ENCODE results near the gene FNDC3B. TPM values are rescaled to one million over a fixed set of nuclear protein-coding genes. Genes with fewer than 3 reads are reported as not detected.
A peak's percentile ranks its signal among the peaks of the same experiment; 100 is the strongest.

The FNDC3B gene
- total RNA-seq, 4 donors from 2014 or later = 49.7 to 188 (median 165) TPM

GRCh38 chr3:172218350-172219323 lies 179.3 kb downstream of the FNDC3B start:
- no peak for DNase-seq
- H3K27ac ChIP-seq = peak overlapping the region; percentile 13 to 15
- H3K4me3 ChIP-seq = no peak overlapping the region
- TF ChIP-seq CTCF (IDR thresholded peaks at IDR 0.05) = no peak
- no peak for TF ChIP-seq POLR2A (IDR thresholded peaks at IDR 0.05)
- H3K27me3 ChIP-seq = no peaks in the 10 kb centered on the region
- no peaks in the 10 kb centered on the region for H3K9me3 ChIP-seq
- peaks cover 0 to 7% of the 10 kb centered on the region in 2 donors for H3K4me1 ChIP-seq
- intact Hi-C loops (cut with DNase I; ENCODE audit: low total_unique reads) = loop anchor here (10.0 kb wide), 1 partner anchor 66 kb away; no protein-coding TSS in a partner anchor
- H3K36me3 ChIP-seq = no peaks in the 10 kb centered on the region

- H3K27ac ChIP-seq = no peak overlapping the region
- no peaks in the 10 kb centered on the region for H3K36me3 ChIP-seq
- H3K27me3 ChIP-seq = no peaks in the 10 kb centered on the region
- intact Hi-C loops (cut with DNase I; ENCODE audit: low total_unique reads) = loop anchor here (10.0 kb wide), 1 partner anchor 65 kb away; no protein-coding TSS in a partner anchor
- TF ChIP-seq POLR2A (IDR thresholded peaks at IDR 0.05) = no peak
- TF ChIP-seq CTCF (IDR thresholded peaks at IDR 0.05) = no peak
- H3K9me3 ChIP-seq = no peaks in the 10 kb centered on the region
- H3K4me3 ChIP-seq = no peak overlapping the region
- H3K4me1 ChIP-seq = no peaks in the 10 kb centered on the region
- no peak for DNase-seq
These were observed 180.4 kb downstream of the FNDC3B start for GRCh38 chr3:172219750-172220149.

GRCh38 chr3:172221547-172221946 lies 182.2 kb downstream of the FNDC3B start:
- H3K4me1 ChIP-seq = no peaks in the 10 kb centered on the region
- no peak for TF ChIP-seq CTCF (IDR thresholded peaks at IDR 0.05)
- no peak for TF ChIP-seq POLR2A (IDR thresholded peaks at IDR 0.05)
- no peak for DNase-seq
- H3K4me3 ChIP-seq = no peak overlapping the region
- H3K36me3 ChIP-seq = no peaks in the 10 kb centered on the region
- no peak overlapping the region for H3K27ac ChIP-seq
- no peaks in the 10 kb centered on the region for H3K9me3 ChIP-seq
- H3K27me3 ChIP-seq = no peaks in the 10 kb centered on the region
- intact Hi-C loops (cut with DNase I; ENCODE audit: low total_unique reads) = no loop called here

GRCh38 chr3:172222478-172223071 lies 183.2 kb downstream of the FNDC3B start:
- Histone ChIP-seq H3K36me3 (no peaks in the 10 kb centered on the region), H3K9me3 (no peaks in the 10 kb centered on the region), H3K27ac (no peak overlapping the region), H3K27me3 (no peaks in the 10 kb centered on the region), H3K4me1 (no peaks in the 10 kb centered on the region), H3K4me3 (no peak overlapping the region)
- DNase-seq = no peak
- no peak for TF ChIP-seq POLR2A (IDR thresholded peaks at IDR 0.05)
- TF ChIP-seq CTCF (IDR thresholded peaks at IDR 0.05) = no peak
- intact Hi-C loops (cut with DNase I; ENCODE audit: low total_unique reads) = no loop called here

- no peak for TF ChIP-seq CTCF (IDR thresholded peaks at IDR 0.05)
- TF ChIP-seq POLR2A (IDR thresholded peaks at IDR 0.05) = no peak
- no peak for DNase-seq
- intact Hi-C loops (cut with DNase I; ENCODE audit: low total_unique reads) = no loop called here
- H3K36me3 ChIP-seq = no peaks in the 10 kb centered on the region
- H3K4me3 ChIP-seq = no peak overlapping the region
- no peaks in the 10 kb centered on the region for H3K4me1 ChIP-seq
- no peaks in the 10 kb centered on the region for H3K27me3 ChIP-seq
- H3K27ac ChIP-seq = no peak overlapping the region
- H3K9me3 ChIP-seq = no peaks in the 10 kb centered on the region
These were observed 184.5 kb downstream of the FNDC3B start for GRCh38 chr3:172223870-172224269.
